ENCODE measurements around the gene MUSK.

- TF ChIP-seq CTCF (conservative IDR thresholded peaks at IDR 0.05; ENCODE audit: low read depth in 2 of 2) (no peak), EZH2 (IDR thresholded peaks at IDR 0.05; ENCODE audit: low read depth, unreplicated experiment) (no peak), EZH2phosphoT487 (IDR thresholded peaks at IDR 0.05; ENCODE audit: unreplicated experiment) (no peak), ZNF114 (CRISPR knock-in tag; IDR thresholded peaks at IDR 0.05) (no peak), NANOG (IDR thresholded peaks at IDR 0.05; ENCODE audit: borderline replicate concordance) (no peak), JUNB (IDR thresholded peaks at IDR 0.05; ENCODE audit: unreplicated experiment) (no peak), REST (IDR thresholded peaks at IDR 0.05; ENCODE audit: unreplicated experiment) (no peak), ETS1 (IDR thresholded peaks at IDR 0.05) (no peak)
Observed at GRCh38 chr9:110842986-110843385, 174.4 kb downstream of the MUSK start.

Measured in GM23338 (cell line).